ENCODE results near the gene CNTN5.

Gene CNTN5

DNA sequence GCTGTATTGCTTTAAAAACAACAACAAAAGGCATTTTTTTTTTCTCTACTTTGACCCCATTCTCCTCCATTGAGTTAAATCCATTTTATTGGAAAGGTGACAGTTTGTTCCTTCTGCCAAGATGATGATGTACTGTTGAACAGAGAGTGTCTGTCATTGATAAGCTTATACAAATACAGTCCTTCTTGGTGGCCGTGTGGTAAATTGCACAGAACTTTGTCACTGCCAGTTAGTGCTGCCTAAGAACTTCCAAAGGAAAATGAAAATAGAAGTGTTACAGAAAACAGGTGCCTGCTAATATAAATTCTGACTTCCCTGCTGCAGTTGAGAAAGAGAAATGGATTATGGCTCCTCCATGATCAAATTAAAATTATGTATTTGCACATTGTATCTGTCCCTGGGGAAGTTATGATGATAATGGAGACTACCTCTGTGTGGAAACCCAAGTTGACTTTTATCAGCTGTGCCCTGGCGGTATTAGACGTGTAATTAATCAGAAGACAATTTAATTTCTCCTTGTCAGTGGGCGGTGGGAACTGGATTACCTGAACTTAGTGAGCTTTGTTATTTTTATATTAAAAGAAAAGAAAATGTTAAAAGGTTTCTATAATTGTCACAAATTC lies 546.7 kb downstream of the CNTN5 start:
- no peaks in the 10 kb centered on the region for H3K36me3 Mint-ChIP-seq
- ATAC-seq (replicated peaks) (no peak), DNase-seq (no peak)
- peaks cover 0 to 4% of the 10 kb centered on the region in 2 donors for H3K9me3 Mint-ChIP-seq
- no peak overlapping the region for H3K4me3 Mint-ChIP-seq
- no peaks in the 10 kb centered on the region for H3K4me1 Mint-ChIP-seq
- no peaks in the 10 kb centered on the region for H3K27me3 Mint-ChIP-seq
- H3K27ac Mint-ChIP-seq, result no peak overlapping the region

DNA sequence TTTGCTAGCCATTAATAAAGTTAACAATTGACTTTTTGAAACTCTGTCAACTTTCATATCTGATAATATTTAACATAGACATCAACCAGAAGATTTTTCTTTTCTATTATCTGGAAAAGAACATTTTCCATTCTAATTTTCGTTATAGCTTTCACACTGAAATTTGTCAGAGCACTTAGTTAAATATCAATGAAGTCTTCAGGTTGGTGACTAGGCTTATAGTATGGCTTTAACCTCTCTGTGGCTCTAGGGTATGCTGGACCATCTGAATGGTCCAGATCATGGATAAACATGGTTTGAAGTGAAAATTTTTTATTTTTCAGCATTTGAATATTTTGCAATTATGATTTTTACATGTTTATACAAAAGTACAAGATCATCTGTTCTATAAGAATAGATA lies 548.1 kb downstream of the CNTN5 start:
- H3K27ac Mint-ChIP-seq, result no peak overlapping the region
- H3K36me3 Mint-ChIP-seq, result no peaks in the 10 kb centered on the region

DNA sequence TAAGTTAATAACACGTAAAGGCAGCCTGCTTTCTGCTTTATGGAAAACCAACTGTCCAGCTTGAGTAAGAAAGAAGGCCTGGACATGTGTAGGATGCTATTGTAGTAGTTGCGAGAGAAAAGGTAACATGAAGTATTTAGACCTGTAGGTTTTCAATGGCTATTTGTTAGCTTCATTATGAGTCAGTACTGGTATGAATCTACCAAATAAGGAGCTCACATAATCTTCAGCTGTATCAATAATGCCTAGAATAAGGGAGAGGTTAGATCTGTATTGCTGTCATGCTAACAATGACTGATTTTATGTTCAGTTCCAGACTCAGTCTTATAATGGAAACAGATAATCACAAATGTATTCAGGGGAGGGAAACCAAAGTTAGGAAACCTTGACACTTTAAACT lies 550.3 kb downstream of the CNTN5 start:
- Mint-ChIP-seq H3K36me3 (no peaks in the 10 kb centered on the region), H3K4me1 (no peaks in the 10 kb centered on the region), H3K4me3 (no peak overlapping the region), H3K27ac (no peak overlapping the region), H3K9me3 (peaks cover 3 to 5% of the 10 kb centered on the region in 2 donors), H3K27me3 (no peaks in the 10 kb centered on the region)
- no peak for DNase-seq
- no peak for ATAC-seq (replicated peaks)

More for the DNA sequence above, 548.1 kb downstream of the CNTN5 start:
- ATAC-seq (replicated peaks) (no peak), DNase-seq (no peak)
- no peaks in the 10 kb centered on the region for H3K4me1 Mint-ChIP-seq
- H3K27me3 Mint-ChIP-seq, result no peaks in the 10 kb centered on the region
- H3K4me3 Mint-ChIP-seq, result no peak overlapping the region
- H3K9me3 Mint-ChIP-seq, result no peaks in the 10 kb centered on the region

DNA sequence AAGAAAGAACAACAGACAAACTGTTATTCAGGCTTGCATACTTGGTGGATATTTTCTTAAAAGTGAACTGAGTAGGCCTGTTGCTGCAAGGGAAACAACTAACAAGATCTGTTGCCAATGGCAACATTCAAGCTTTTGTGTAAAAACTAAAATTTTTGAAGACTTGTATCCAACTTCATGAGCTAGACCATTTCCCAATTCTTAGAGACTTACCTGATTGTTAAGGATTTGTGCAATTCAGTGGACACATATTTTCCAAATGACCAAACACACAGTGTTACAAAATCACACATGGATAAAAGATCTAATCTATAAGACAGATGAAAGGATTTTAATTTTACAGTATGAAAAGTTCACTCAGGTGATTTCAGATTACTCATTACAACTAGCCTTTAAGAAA lies 564.1 kb downstream of the CNTN5 start:
- no peaks in the 10 kb centered on the region for H3K36me3 Mint-ChIP-seq
- peaks cover 9 to 12% of the 10 kb centered on the region in 2 donors for H3K9me3 Mint-ChIP-seq
- ATAC-seq (replicated peaks), result no peak
- H3K27ac Mint-ChIP-seq, result no peak overlapping the region
- no peaks in the 10 kb centered on the region for H3K4me1 Mint-ChIP-seq
- DNase-seq, result no peak
- H3K4me3 Mint-ChIP-seq, result no peak overlapping the region
- H3K27me3 Mint-ChIP-seq, result no peaks in the 10 kb centered on the region

DNA sequence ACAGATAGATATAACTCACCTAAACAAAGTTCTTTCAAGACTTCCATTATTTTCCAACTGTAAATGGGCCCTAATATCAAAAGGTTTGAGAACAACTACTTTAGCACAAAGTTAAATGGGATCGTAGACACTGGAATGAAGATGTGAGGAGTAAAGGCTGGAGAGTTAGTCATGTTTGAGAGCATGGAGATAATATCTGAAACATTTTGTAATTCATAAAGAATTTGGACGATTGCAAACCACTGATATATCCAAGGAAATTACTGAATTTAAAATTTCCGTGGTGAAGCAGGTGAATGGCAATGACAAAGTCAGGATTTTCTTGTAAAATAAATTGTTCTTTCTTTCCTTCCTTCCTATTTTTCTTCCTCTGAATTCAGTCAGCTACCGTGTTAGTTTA lies 564.9 kb downstream of the CNTN5 start:
- no peaks in the 10 kb centered on the region for H3K27me3 Mint-ChIP-seq
- H3K36me3 Mint-ChIP-seq, result no peaks in the 10 kb centered on the region
- H3K4me3 Mint-ChIP-seq, result no peak overlapping the region
- no peak for DNase-seq
- no peaks in the 10 kb centered on the region for H3K4me1 Mint-ChIP-seq
- H3K9me3 Mint-ChIP-seq, result peaks cover 7 to 9% of the 10 kb centered on the region in 2 donors
- no peak for ATAC-seq (replicated peaks)
- H3K27ac Mint-ChIP-seq, result no peak overlapping the region

DNA sequence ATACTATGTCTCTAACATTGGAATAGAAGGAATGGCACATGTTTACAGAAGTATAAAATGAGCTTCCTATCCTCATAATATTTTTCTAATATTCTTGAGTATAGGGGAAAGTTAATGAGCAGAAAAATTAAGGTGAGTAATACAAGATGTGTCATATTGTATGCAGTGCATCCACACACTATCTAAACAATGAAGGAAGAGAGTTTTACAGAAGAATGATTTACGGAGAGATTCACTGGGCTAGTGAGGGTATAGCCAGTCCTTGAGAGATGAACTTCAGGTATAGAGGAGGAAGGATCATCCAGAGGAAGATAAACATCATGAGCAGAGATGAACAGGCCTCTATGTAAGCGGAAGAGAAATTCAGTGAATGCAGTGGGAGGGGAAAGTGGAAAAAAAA lies 569.0 kb downstream of the CNTN5 start:
- Mint-ChIP-seq H3K9me3 (peaks cover 0 to 4% of the 10 kb centered on the region in 2 donors), H3K27me3 (no peaks in the 10 kb centered on the region), H3K36me3 (no peaks in the 10 kb centered on the region), H3K4me1 (no peaks in the 10 kb centered on the region), H3K27ac (no peak overlapping the region), H3K4me3 (no peak overlapping the region)
- DNase-seq (no peak), ATAC-seq (replicated peaks) (no peak)

DNA sequence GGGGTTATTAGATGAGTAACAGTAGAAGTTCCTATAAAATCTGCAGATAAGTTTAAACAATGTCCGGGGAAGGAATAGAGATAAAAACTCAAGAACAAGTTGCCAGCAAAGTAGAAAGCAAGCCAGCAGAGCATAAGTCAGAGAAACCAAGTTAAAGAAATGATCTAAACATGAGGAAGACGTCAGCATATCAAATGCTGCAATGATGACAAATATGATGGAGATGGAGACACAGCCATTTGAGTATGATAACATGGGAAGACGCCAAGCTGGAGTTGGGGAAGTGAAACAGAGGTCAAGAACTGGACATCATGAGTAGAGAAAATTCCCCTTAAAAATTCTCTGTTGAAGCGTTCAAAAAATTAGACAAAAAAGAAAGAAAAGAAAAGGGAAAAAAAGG lies 571.5 kb downstream of the CNTN5 start:
- ATAC-seq (replicated peaks) (no peak), DNase-seq (no peak)
- Mint-ChIP-seq H3K9me3 (peaks cover 0 to 2% of the 10 kb centered on the region in 2 donors), H3K4me3 (no peak overlapping the region), H3K27me3 (no peaks in the 10 kb centered on the region), H3K36me3 (no peaks in the 10 kb centered on the region), H3K4me1 (no peaks in the 10 kb centered on the region), H3K27ac (no peak overlapping the region)

DNA sequence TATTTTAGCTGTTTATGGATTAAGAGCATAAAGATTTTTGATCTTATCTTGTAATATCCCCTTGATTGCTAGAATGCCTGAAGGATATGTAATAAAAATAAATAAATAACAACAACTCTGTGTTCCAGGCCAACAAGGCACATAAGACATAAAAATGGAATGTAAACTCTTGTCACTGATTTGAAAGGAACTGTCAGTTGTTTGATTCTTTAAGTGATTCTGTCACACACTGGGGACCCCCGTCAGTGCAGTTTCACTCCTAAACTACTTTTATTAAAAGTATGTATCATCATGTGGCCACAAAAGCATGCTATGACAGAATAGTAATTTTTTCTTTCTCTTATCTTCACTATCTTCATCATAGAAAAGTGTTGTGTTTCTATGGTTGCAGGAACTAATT lies 572.4 kb downstream of the CNTN5 start:
- DNase-seq, result no peak
- ATAC-seq (replicated peaks), result no peak
- H3K27me3 Mint-ChIP-seq, result no peaks in the 10 kb centered on the region
- no peak overlapping the region for H3K4me3 Mint-ChIP-seq
- no peaks in the 10 kb centered on the region for H3K36me3 Mint-ChIP-seq
- no peaks in the 10 kb centered on the region for H3K4me1 Mint-ChIP-seq
- peaks cover 0 to 2% of the 10 kb centered on the region in 2 donors for H3K9me3 Mint-ChIP-seq
- no peak overlapping the region for H3K27ac Mint-ChIP-seq

DNA sequence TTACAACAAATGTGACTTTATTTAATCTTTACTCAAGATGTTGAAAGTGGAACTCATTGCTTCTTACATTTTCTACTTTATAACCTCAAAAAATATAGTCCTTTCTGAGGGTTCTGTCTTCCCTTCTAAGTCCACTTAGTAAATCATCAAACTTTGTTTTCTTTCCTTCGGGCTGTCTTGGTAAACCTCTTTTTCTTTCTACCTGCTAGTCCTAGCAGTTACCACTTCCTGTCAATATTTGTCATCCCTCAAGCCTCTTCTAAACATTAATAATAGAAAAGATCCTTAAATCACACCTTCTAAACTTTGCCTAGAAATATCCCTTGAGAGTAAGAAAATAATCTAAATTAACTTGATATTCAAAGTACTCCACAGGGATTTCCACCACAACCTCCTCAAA lies 580.4 kb downstream of the CNTN5 start:
- no peak for DNase-seq
- no peak for ATAC-seq (replicated peaks)
- peaks cover 4% of the 10 kb centered on the region in 2 donors for H3K9me3 Mint-ChIP-seq
- H3K36me3 Mint-ChIP-seq, result no peaks in the 10 kb centered on the region
- no peaks in the 10 kb centered on the region for H3K27me3 Mint-ChIP-seq
- H3K27ac Mint-ChIP-seq, result no peak overlapping the region
- H3K4me1 Mint-ChIP-seq, result no peaks in the 10 kb centered on the region
- no peak overlapping the region for H3K4me3 Mint-ChIP-seq

DNA sequence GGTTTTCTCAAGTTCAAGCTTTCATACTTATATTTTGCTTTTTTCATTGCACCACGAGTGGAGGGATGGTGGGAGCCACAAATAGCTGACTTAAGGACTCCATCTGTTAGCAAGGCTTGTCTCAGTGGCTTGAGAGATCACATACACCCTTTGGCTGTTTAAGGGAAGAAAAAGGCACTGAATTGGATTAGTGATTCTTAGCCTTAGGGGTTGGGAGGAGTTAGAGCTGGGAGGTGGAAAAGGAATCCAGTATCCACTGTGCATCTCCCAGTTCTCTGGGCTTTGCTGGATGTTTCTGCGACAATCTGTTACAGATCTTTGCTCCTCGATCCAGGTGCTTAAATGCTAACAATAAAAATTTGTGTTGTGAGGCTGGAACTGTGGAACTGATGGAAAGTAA lies 593.6 kb downstream of the CNTN5 start:
- no peak for DNase-seq
- H3K27ac Mint-ChIP-seq, result no peak overlapping the region
- H3K4me3 Mint-ChIP-seq, result no peak overlapping the region
- no peaks in the 10 kb centered on the region for H3K4me1 Mint-ChIP-seq
- no peaks in the 10 kb centered on the region for H3K36me3 Mint-ChIP-seq
- no peaks in the 10 kb centered on the region for H3K27me3 Mint-ChIP-seq
- ATAC-seq (replicated peaks), result no peak
- peaks cover 0 to 3% of the 10 kb centered on the region in 2 donors for H3K9me3 Mint-ChIP-seq

DNA sequence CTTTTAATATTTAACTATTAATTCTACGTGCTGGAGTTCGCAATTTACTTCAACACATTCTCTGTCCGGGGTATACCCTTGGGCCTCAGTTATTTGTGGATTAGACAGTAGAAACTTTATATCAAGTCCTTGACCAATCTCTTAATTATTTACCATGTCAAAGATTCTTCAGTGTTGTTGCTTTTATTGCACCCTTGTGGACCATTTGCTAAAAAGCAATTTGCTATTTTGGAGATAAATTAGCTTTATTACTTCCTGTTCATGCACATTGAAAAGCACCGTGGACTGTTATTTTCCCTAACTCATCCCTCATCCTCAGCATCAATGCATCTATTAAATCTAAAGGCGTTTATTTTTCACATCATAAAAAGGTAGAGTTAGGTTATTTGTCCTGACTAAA lies 609.9 kb downstream of the CNTN5 start:
- Mint-ChIP-seq H3K9me3 (peaks cover 0 to 2% of the 10 kb centered on the region in 2 donors), H3K4me3 (no peak overlapping the region), H3K27me3 (no peaks in the 10 kb centered on the region), H3K36me3 (no peaks in the 10 kb centered on the region), H3K27ac (no peak overlapping the region), H3K4me1 (no peaks in the 10 kb centered on the region)
- no peak for ATAC-seq (replicated peaks)
- DNase-seq, result no peak

DNA sequence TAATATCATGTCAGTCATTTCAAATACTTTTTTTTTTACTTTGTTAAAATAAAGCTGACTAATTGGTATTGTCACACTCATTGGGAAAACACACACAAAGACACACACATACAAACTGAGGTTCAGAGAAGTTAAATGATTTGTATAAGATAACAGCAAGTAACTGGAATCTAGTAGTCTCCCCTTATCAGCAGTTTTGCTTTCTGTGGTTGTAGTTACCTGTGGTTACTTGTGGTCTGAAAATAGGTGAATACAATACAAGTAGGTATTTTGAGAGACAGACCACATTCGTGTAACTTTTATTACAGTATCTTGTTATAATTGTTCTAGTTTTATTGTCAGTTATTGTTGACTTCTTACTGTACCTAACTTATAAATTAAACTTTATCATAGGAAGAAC lies 610.9 kb downstream of the CNTN5 start:
- Mint-ChIP-seq H3K27ac (no peak overlapping the region), H3K36me3 (no peaks in the 10 kb centered on the region), H3K4me3 (no peak overlapping the region), H3K9me3 (peaks cover 0 to 2% of the 10 kb centered on the region in 2 donors), H3K27me3 (no peaks in the 10 kb centered on the region), H3K4me1 (no peaks in the 10 kb centered on the region)
- no peak for ATAC-seq (replicated peaks)
- DNase-seq, result no peak

DNA sequence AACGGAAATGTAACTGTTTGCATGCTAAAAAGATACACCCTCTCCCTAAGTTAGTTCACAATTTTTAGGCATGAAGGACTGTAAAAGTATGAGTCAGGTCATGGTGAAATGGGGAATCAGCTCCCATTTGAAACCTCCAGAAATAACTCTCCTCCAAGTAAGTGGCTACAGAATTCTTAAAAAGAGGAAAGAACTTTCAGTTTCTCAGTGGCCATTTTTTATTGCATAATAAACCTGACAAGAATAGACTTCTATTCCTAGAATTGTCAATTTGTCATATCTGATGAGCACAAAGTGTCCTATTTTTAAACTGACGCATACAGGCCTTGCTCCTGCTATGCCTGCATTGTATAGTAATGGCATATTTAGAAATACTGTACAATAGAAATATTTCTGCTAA lies 612.2 kb downstream of the CNTN5 start:
- H3K27ac Mint-ChIP-seq, result no peak overlapping the region

DNA sequence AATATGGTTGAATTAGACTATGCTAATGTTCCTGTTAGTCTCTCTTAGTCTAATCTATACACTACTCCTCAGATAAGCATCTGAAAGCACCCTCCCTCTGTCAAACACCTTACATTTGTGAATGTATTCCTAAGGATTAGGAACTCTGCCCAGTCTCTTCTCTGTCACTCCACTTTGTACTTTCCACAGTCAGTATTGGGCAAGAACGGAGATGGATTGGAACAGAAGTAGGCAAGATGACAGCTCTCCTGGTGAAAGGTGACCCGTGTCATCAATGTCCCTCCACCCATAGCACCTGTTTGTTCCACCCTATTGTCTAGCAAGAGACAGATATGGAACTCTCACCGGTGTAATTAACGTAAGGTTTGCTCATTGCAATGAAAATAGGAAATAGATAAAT lies 613.8 kb downstream of the CNTN5 start:
- DNase-seq (no peak), ATAC-seq (replicated peaks) (no peak)
- no peaks in the 10 kb centered on the region for H3K36me3 Mint-ChIP-seq
- no peaks in the 10 kb centered on the region for H3K27me3 Mint-ChIP-seq
- no peak overlapping the region for H3K4me3 Mint-ChIP-seq
- H3K27ac Mint-ChIP-seq, result no peak overlapping the region
- H3K4me1 Mint-ChIP-seq, result no peaks in the 10 kb centered on the region
- H3K9me3 Mint-ChIP-seq, result peaks cover 0 to 4% of the 10 kb centered on the region in 2 donors

More for the DNA sequence above, 612.2 kb downstream of the CNTN5 start:
- no peaks in the 10 kb centered on the region for H3K36me3 Mint-ChIP-seq
- peaks cover 0 to 2% of the 10 kb centered on the region in 2 donors for H3K9me3 Mint-ChIP-seq
- H3K4me3 Mint-ChIP-seq, result no peak overlapping the region
- H3K4me1 Mint-ChIP-seq, result no peaks in the 10 kb centered on the region
- DNase-seq (no peak), ATAC-seq (replicated peaks) (no peak)
- no peaks in the 10 kb centered on the region for H3K27me3 Mint-ChIP-seq

DNA sequence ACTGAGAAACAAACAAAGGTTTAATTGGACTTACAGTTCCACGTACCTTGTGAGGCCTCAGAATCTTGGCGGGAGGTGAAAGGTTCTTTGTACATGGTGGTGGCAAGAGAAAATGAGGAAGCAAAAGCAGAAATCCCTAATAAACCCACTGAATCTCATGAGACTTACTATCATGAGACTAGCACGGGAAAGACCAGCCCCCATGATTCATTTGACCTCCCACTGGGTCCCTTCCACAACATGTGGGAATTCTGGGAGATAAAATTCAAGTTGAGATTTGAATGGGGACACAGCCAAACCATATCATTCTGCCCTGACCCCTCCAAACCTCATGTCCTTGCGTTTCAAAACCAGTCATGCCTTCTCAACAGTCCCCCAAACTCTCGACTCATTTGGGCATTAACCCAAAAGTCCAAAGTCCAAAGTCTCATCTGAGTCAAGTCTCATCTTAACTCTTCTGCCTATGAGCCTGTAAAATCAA lies 617.4 kb downstream of the CNTN5 start:
- H3K9me3 Mint-ChIP-seq, result peaks cover 7% of the 10 kb centered on the region in 2 donors
- ATAC-seq (replicated peaks) (no peak), DNase-seq (no peak)
- no peaks in the 10 kb centered on the region for H3K4me1 Mint-ChIP-seq
- H3K27ac Mint-ChIP-seq, result no peak overlapping the region
- H3K4me3 Mint-ChIP-seq, result no peak overlapping the region
- H3K27me3 Mint-ChIP-seq, result no peaks in the 10 kb centered on the region
- H3K36me3 Mint-ChIP-seq, result no peaks in the 10 kb centered on the region

DNA sequence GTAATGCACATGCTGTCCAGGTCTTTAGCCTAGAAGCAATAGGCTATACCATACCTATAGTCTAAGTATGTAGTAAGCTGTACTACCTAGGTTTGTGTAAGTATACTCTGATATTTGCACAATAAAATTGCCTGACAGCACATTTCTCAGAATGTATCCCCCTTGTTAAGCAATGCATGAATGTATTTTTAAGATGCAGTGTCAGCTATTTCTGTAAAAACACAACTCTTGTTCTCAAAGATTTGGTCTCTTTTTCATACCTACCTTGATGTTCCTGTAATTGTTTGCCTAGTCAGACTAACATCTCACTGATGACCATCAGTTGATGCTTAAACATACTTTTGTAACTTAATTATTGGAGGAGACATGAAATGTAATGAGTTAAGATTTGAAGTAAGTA lies 619.9 kb downstream of the CNTN5 start:
- H3K9me3 Mint-ChIP-seq, result peaks cover 5 to 7% of the 10 kb centered on the region in 2 donors
- no peak overlapping the region for H3K27ac Mint-ChIP-seq
- ATAC-seq (replicated peaks) (no peak), DNase-seq (no peak)
- H3K36me3 Mint-ChIP-seq, result no peaks in the 10 kb centered on the region
- H3K27me3 Mint-ChIP-seq, result no peaks in the 10 kb centered on the region
- H3K4me1 Mint-ChIP-seq, result no peaks in the 10 kb centered on the region
- no peak overlapping the region for H3K4me3 Mint-ChIP-seq
